Measurements from ENCODE around the gene NT5DC2. TPM values are rescaled to one million over a fixed set of nuclear protein-coding genes. Genes with fewer than 3 reads are reported as not detected.

The NT5DC2 gene
- total RNA-seq, 1 donor from 2014 or later = 189 TPM

DNA sequence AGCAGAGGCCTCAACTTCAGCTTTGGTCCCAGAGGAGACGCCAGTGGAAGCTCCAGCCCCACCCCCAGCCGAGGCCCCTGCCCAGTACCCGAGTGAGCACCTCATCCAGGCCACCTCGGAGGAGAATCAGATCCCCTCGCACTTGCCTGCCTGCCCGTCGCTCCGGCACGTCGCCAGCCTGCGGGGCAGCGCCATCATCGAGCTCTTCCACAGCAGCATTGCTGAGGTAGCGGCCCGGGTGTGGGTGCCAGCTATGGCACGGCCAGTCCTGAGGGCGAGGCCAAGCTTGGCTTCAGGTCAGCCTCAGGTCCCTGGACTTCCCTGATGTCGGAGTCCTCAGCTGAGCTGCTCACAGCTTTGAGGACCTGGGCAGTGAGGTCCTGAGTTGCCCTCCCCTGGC lies 44.2 kb downstream of the NT5DC2 start:
- H3K36me3 ChIP-seq (ENCODE audit: insufficient read depth, low read length) = peaks cover 8% of the 10 kb centered on the region
- H2AFZ ChIP-seq (ENCODE audit: low read depth, low read length) = no peak overlapping the region
- DNase-seq (ENCODE audit: low read depth) (no peak), FAIRE-seq (no peak)
- no peaks in the 10 kb centered on the region for H3K27me3 ChIP-seq (ENCODE audit: insufficient read depth, low read length)
- no peak overlapping the region for H3K27ac Mint-ChIP-seq (ENCODE audit: unreplicated experiment)
- peaks cover 19% of the 10 kb centered on the region for H3K4me1 Mint-ChIP-seq (ENCODE audit: low read depth, unreplicated experiment)
- H3K4me2 ChIP-seq (ENCODE audit: low read length) = no peak overlapping the region
- no peak overlapping the region for H3K27ac ChIP-seq (ENCODE audit: low read depth, low read length)
- H3K27me3 Mint-ChIP-seq (ENCODE audit: low read depth, unreplicated experiment) = no peaks in the 10 kb centered on the region
- H3K36me3 Mint-ChIP-seq (ENCODE audit: low read depth, unreplicated experiment) = peaks cover 13% of the 10 kb centered on the region
- no peaks in the 10 kb centered on the region for H3K9me3 ChIP-seq (ENCODE audit: insufficient read depth, low read depth, low read length)
- H3K9me3 Mint-ChIP-seq (ENCODE audit: unreplicated experiment) = no peaks in the 10 kb centered on the region
- H4K20me1 ChIP-seq (ENCODE audit: insufficient read depth, low read length) = peaks cover 34% of the 10 kb centered on the region
- no peak overlapping the region for H3K4me3 Mint-ChIP-seq (ENCODE audit: unreplicated experiment)
- TF ChIP-seq EZH2 (IDR thresholded peaks at IDR 0.05; ENCODE audit: insufficient read depth, low read length) (no peak), CTCF (IDR thresholded peaks at IDR 0.05; ENCODE audit: insufficient read depth, low read depth, low read length) (no peak)
- no peak overlapping the region for H3K4me3 ChIP-seq (ENCODE audit: insufficient read depth, low read depth, low read length)
- H3K9ac ChIP-seq (ENCODE audit: low read length) = no peak overlapping the region
- H3K4me1 ChIP-seq (ENCODE audit: insufficient read depth, low read length) = peaks cover 15% of the 10 kb centered on the region
- no peaks in the 10 kb centered on the region for H3K79me2 ChIP-seq (ENCODE audit: insufficient read depth, low read length)

- H2AFZ ChIP-seq (ENCODE audit: low read depth, low read length) = no peak overlapping the region
- peaks cover 38% of the 10 kb centered on the region for H4K20me1 ChIP-seq (ENCODE audit: insufficient read depth, low read length)
- H3K4me3 ChIP-seq (ENCODE audit: insufficient read depth, low read depth, low read length) = no peak overlapping the region
- DNase-seq (ENCODE audit: low read depth) = no peak
- H3K9ac ChIP-seq (ENCODE audit: low read length) = no peak overlapping the region
- no peak overlapping the region for H3K27ac Mint-ChIP-seq (ENCODE audit: unreplicated experiment)
- no peak for FAIRE-seq
- peaks cover 24% of the 10 kb centered on the region for H3K4me1 Mint-ChIP-seq (ENCODE audit: low read depth, unreplicated experiment)
- H3K36me3 Mint-ChIP-seq (ENCODE audit: low read depth, unreplicated experiment) = peaks cover 13% of the 10 kb centered on the region
- no peaks in the 10 kb centered on the region for H3K79me2 ChIP-seq (ENCODE audit: insufficient read depth, low read length)
- no peak overlapping the region for H3K4me3 Mint-ChIP-seq (ENCODE audit: unreplicated experiment)
- peaks cover 15% of the 10 kb centered on the region for H3K4me1 ChIP-seq (ENCODE audit: insufficient read depth, low read length)
- H3K4me2 ChIP-seq (ENCODE audit: low read length) = no peak overlapping the region
- H3K27me3 Mint-ChIP-seq (ENCODE audit: low read depth, unreplicated experiment) = no peaks in the 10 kb centered on the region
- H3K27ac ChIP-seq (ENCODE audit: low read depth, low read length) = no peak overlapping the region
- H3K9me3 ChIP-seq (ENCODE audit: insufficient read depth, low read depth, low read length) = no peaks in the 10 kb centered on the region
- TF ChIP-seq CTCF (IDR thresholded peaks at IDR 0.05; ENCODE audit: insufficient read depth, low read depth, low read length) (no peak), EZH2 (IDR thresholded peaks at IDR 0.05; ENCODE audit: insufficient read depth, low read length) (no peak)
- H3K9me3 Mint-ChIP-seq (ENCODE audit: unreplicated experiment) = no peaks in the 10 kb centered on the region
- peaks cover 8% of the 10 kb centered on the region for H3K36me3 ChIP-seq (ENCODE audit: insufficient read depth, low read length)
- H3K27me3 ChIP-seq (ENCODE audit: insufficient read depth, low read length) = no peaks in the 10 kb centered on the region
Observed at GRCh38 chr3:52488746-52489145, 44.9 kb downstream of the NT5DC2 start.

DNA sequence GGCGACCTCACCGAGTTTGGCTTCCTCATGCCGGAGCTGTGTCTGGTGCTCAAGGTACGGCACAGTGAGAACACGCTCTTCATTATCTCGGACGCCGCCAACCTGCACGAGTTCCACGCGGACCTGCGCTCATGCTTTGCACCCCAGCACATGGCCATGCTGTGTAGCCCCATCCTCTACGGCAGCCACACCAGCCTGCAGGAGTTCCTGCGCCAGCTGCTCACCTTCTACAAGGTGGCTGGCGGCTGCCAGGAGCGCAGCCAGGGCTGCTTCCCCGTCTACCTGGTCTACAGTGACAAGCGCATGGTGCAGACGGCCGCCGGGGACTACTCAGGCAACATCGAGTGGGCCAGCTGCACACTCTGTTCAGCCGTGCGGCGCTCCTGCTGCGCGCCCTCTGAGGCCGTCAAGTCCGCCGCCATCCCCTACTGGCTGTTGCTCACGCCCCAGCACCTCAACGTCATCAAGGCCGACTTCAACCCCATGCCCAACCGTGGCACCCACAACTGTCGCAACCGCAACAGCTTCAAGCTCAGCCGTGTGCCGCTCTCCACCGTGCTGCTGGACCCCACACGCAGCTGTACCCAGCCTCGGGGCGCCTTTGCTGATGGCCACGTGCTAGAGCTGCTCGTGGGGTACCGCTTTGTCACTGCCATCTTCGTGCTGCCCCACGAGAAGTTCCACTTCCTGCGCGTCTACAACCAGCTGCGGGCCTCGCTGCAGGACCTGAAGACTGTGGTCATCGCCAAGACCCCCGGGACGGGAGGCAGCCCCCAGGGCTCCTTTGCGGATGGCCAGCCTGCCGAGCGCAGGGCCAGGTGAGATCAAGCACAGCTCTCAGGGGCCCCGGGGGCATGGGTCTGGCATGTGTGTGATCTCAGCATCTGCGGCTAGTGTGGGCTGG lies 45.6 kb downstream of the NT5DC2 start:
- H3K4me1 Mint-ChIP-seq (ENCODE audit: low read depth, unreplicated experiment) = peaks cover 30% of the 10 kb centered on the region
- Histone ChIP-seq H3K4me1 (ENCODE audit: insufficient read depth, low read length) (peaks cover 21% of the 10 kb centered on the region), H3K9ac (ENCODE audit: low read length) (no peak overlapping the region), H3K79me2 (ENCODE audit: insufficient read depth, low read length) (no peaks in the 10 kb centered on the region), H3K36me3 (ENCODE audit: insufficient read depth, low read length) (peaks cover 8% of the 10 kb centered on the region), H3K4me2 (ENCODE audit: low read length) (no peak overlapping the region), H3K4me3 (ENCODE audit: insufficient read depth, low read depth, low read length) (no peak overlapping the region), H3K27ac (ENCODE audit: low read depth, low read length) (no peak overlapping the region), H3K27me3 (ENCODE audit: insufficient read depth, low read length) (no peaks in the 10 kb centered on the region), H4K20me1 (ENCODE audit: insufficient read depth, low read length) (peaks cover 38% of the 10 kb centered on the region), H3K9me3 (ENCODE audit: insufficient read depth, low read depth, low read length) (no peaks in the 10 kb centered on the region), H2AFZ (ENCODE audit: low read depth, low read length) (no peak overlapping the region)
- no peaks in the 10 kb centered on the region for H3K9me3 Mint-ChIP-seq (ENCODE audit: unreplicated experiment)
- H3K27ac Mint-ChIP-seq (ENCODE audit: unreplicated experiment) = no peak overlapping the region
- TF ChIP-seq CTCF (IDR thresholded peaks at IDR 0.05; ENCODE audit: insufficient read depth, low read depth, low read length) (no peak), EZH2 (IDR thresholded peaks at IDR 0.05; ENCODE audit: insufficient read depth, low read length) (no peak)
- H3K4me3 Mint-ChIP-seq (ENCODE audit: unreplicated experiment) = no peak overlapping the region
- H3K36me3 Mint-ChIP-seq (ENCODE audit: low read depth, unreplicated experiment) = peaks cover 13% of the 10 kb centered on the region
- FAIRE-seq = no peak
- no peaks in the 10 kb centered on the region for H3K27me3 Mint-ChIP-seq (ENCODE audit: low read depth, unreplicated experiment)
- no peak for DNase-seq (ENCODE audit: low read depth)

All from astrocyte (in vitro differentiated cells and primary cell).